SK-N-MC (cell line): ENCODE results near the gene MBD3.
"Not testable (repeated sequence)": the region's sequence is repeated elsewhere in the genome, so short reads cannot be mapped to it uniquely, and the experiment has no call there.

Experiments
- EZH2 ChIP-seq: fragments of 200-600 bp; sonication (generic); IDR thresholded peaks from one replicate; pipeline ENCODE4 v1.6.1; 2017; ENCODE audit warnings: antibody characterized with exemption
- FOXP2 ChIP-seq: optimal IDR thresholded peaks from 2 replicates; pipeline ENCODE3; 2011; ENCODE audit warnings: mild to moderate bottlenecking, moderate library complexity; ENCODE audit not compliant: insufficient read depth; ENCODE audit errors: extremely low read length, control extremely low read depth
- POLR2AphosphoS5 ChIP-seq: IDR thresholded peaks from 2 replicates; pipeline ENCODE4 v1.6.1; 2012; ENCODE audit warnings: mild to moderate bottlenecking, low read depth, low read length, borderline replicate concordance

- TF ChIP-seq EZH2, POLR2AphosphoS5, FOXP2: not testable (repeated sequence)
Observed at GRCh38 chr19:1530856-1531255, 61.8 kb downstream of the MBD3 start.
